Cardiac muscle cell (in vitro differentiated cells and primary cell): ENCODE results near the gene EFTUD2. TPM values are rescaled to one million over a fixed set of nuclear protein-coding genes. Genes with fewer than 3 reads are reported as not detected.

Experiments
- DNase-seq, 2 donors: peaks; one replicate each; pipeline versions ENCODE4 v3.0.0 to v3.0.0-alpha.2; 2010 to 2017; ENCODE audit warnings: low read depth in 1 of 2, low spot score in 1 of 2
- H3K27ac ChIP-seq: fragments of 200-600 bp; sonication (generic); 2 replicates; pipeline ENCODE4 v1.5.1; 2016
- H3K27me3 ChIP-seq: fragments of 200-600 bp; sonication (generic); 2 replicates; pipeline ENCODE4 v1.6.0; 2016; ENCODE audit warnings: control low read depth
- H3K36me3 ChIP-seq: fragments of 200-600 bp; sonication (generic); 2 replicates; pipeline ENCODE4 v1.5.1; 2016; ENCODE audit warnings: control low read depth
- H3K4me1 ChIP-seq: fragments of 200-600 bp; sonication (generic); 2 replicates; pipeline ENCODE4 v1.8.1; 2017; ENCODE audit warnings: low read depth, mild to moderate bottlenecking, mixed run types
- H3K4me3 ChIP-seq: fragments of 200-600 bp; sonication (generic); 2 replicates; pipeline ENCODE4 v1.5.1; 2016; ENCODE audit warnings: mild to moderate bottlenecking
- H3K9me3 ChIP-seq: fragments of 200-600 bp; sonication (generic); 2 replicates; pipeline ENCODE4 v1.5.1; 2017; ENCODE audit warnings: low read depth, mild to moderate bottlenecking, control low read depth
- polyA plus RNA-seq: library from polyadenylated mRNA; unstranded; fragments of >200 nt; fragmentation: Nextera tagmentation; extraction: Ambion mirVana; gene quantifications from 2 replicates; pipeline ENCODE4 v1.2.1, GENCODE V29; 2016
- total RNA-seq: library from RNA; depleted of rRNA; stranded (reverse); fragments of >200 nt; gene quantifications from 2 replicates; pipeline ENCODE4 v1.2.3, GENCODE V29; 2016
- TF ChIP-seq, protein P1 (sequence below): IDR thresholded peaks from 2 replicates; pipeline ENCODE4 v1.5.1; 2012; ENCODE audit warnings: low read depth, mild to moderate bottlenecking, low read length

The EFTUD2 gene
- total and polyA plus RNA-seq, 2 experiments from 2014 or later, result 105 to 151 TPM

DNA sequence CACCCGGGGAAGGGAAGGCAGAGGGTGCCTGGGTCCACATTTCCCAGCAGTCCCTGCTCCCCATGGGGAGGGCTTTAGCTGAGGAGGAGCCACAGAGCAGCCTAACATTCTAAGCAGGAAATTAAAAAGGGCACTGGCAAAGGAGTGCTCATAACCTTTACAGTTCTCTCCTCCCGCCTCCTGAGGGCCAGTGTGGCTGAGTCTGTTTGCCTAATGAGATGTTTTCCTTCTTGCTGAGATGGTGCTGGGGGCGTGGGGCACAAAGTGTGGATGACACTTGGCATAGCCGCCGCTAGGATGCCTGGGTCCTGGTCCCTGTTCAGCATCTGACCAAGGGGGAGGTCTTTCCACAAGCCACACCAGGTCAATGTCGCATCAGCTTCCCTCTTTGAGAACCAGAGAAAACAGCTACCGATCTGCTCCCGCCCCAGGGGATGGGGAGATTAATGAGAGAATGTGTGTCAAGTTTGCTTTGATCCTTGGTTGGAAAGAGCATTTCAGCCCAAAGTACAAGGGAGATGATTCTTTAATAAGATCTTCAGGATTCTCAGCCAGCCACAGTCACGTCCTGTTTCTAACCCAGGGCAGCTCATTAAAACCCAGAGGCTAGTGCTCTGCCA is 42.6 kb upstream of the EFTUD2 start:
- TF ChIP-seq, protein P1, sequence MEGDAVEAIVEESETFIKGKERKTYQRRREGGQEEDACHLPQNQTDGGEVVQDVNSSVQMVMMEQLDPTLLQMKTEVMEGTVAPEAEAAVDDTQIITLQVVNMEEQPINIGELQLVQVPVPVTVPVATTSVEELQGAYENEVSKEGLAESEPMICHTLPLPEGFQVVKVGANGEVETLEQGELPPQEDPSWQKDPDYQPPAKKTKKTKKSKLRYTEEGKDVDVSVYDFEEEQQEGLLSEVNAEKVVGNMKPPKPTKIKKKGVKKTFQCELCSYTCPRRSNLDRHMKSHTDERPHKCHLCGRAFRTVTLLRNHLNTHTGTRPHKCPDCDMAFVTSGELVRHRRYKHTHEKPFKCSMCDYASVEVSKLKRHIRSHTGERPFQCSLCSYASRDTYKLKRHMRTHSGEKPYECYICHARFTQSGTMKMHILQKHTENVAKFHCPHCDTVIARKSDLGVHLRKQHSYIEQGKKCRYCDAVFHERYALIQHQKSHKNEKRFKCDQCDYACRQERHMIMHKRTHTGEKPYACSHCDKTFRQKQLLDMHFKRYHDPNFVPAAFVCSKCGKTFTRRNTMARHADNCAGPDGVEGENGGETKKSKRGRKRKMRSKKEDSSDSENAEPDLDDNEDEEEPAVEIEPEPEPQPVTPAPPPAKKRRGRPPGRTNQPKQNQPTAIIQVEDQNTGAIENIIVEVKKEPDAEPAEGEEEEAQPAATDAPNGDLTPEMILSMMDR, result no peak
- Histone ChIP-seq H3K9me3 (no peaks in the 10 kb centered on the region), H3K36me3 (no peaks in the 10 kb centered on the region), H3K27me3 (no peaks in the 10 kb centered on the region), H3K4me1 (peaks cover 18% of the 10 kb centered on the region), H3K27ac (no peak overlapping the region), H3K4me3 (no peak overlapping the region)
- no peak for DNase-seq

GRCh38 chr17:44940768-44941167 is 41.5 kb upstream of the EFTUD2 start:
- peak in 1 of 2 donors; percentile 4 for DNase-seq
- Histone ChIP-seq H3K27ac (peak overlapping the region; percentile 42), H3K36me3 (no peaks in the 10 kb centered on the region), H3K9me3 (no peaks in the 10 kb centered on the region), H3K4me1 (peaks cover 15% of the 10 kb centered on the region), H3K4me3 (no peak overlapping the region), H3K27me3 (no peaks in the 10 kb centered on the region)
- TF ChIP-seq, protein P1, result no peak

DNA sequence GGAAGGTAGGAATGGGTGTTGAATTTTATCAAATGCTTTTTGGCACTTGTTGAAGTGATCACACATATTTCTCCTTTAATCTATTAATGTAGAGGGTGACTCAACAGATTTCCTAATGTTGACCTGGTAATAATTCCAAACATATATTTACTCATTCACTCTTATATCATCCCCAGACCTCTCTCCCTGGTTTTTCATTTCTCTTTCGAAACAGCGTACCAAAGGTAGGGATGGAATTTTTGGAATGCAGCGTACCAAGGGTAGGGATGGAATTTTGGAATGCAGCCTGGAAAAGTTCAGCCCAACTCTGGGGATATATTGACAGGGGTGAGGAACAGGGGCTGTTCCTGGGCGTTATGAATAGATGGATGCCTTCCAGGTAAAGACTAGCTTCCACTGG is 41.1 kb upstream of the EFTUD2 start:
- H3K4me3 ChIP-seq, result no peak overlapping the region
- no peaks in the 10 kb centered on the region for H3K36me3 ChIP-seq
- DNase-seq, result peak; percentile 29 to 70
- no peaks in the 10 kb centered on the region for H3K27me3 ChIP-seq
- peak overlapping the region; percentile 42 for H3K27ac ChIP-seq
- peaks cover 15% of the 10 kb centered on the region for H3K4me1 ChIP-seq
- TF ChIP-seq, protein P1, result no peak
- H3K9me3 ChIP-seq, result no peaks in the 10 kb centered on the region

DNA sequence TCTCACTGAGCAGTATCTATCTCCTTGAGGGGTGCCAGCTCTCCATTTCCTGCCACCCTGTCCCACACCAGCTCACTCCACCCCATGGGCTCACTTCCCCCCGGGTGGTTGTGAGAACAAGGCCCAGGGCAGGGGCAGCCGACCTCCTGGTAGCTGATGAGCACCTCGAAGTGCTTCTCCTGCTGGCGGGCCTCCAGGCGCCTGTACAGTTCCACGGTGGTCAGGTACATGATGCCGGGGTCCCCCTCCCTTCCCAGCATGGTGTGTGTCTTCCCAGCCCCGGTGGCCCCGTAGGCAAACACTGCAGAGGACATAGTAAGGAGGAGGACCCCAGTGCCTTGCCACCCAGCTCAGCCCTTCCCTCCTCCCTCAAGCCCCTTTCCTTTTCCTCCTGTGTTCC is 35.9 kb upstream of the EFTUD2 start:
- DNase-seq, result no peak
- H3K36me3 ChIP-seq, result no peaks in the 10 kb centered on the region
- H3K4me3 ChIP-seq, result no peak overlapping the region
- H3K9me3 ChIP-seq, result no peaks in the 10 kb centered on the region
- no peaks in the 10 kb centered on the region for H3K27me3 ChIP-seq
- H3K4me1 ChIP-seq, result peaks cover 1% of the 10 kb centered on the region
- no peak overlapping the region for H3K27ac ChIP-seq
- TF ChIP-seq, protein P1, result no peak

DNA sequence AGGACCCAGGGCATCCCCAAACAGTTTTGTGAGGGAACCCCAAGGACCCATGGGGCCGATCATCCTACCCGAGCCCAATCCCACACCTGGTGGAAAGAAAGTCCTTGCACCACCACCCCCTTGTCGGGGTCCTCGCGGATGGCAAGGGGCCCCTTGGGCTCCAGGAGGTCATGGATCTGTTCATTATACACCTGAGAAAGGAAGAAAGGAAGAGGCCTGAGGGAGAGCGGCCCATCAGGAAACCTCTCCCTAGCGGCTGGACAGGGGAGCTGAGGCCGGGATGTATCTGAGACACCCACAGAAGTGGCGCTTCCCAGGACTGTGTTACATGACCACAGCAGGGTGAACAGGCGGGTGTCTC is 35.5 kb upstream of the EFTUD2 start:
- no peak overlapping the region for H3K27ac ChIP-seq
- no peaks in the 10 kb centered on the region for H3K9me3 ChIP-seq
- H3K4me1 ChIP-seq, result no peaks in the 10 kb centered on the region
- H3K4me3 ChIP-seq, result no peak overlapping the region
- H3K36me3 ChIP-seq, result no peaks in the 10 kb centered on the region
- DNase-seq, result no peak
- H3K27me3 ChIP-seq, result no peaks in the 10 kb centered on the region
- TF ChIP-seq, protein P1, result no peak
